Measurements from ENCODE around the gene CCDC33.

- no peak for TF ChIP-seq CTCF (IDR thresholded peaks at IDR 0.05; ENCODE audit: low read depth, low read length, poor library complexity, severe bottlenecking)
- TF ChIP-seq EZH2phosphoT487 (IDR thresholded peaks at IDR 0.05; ENCODE audit: borderline replicate concordance, low read length) = no peak
Measured at GRCh38 chr15:74239051-74239705, 3.1 kb downstream of the CCDC33 start.

Measured in DOHH2 (cell line).